Fibroblast of skin of right biceps (primary cell): ENCODE data around the gene SLC25A22.
A peak's percentile ranks its signal among the peaks of the same experiment; 100 is the strongest.

Experiments used
- DNase-seq: peaks from one replicate; pipeline ENCODE4 v3.0.0-alpha.2; 2013

The SLC25A22 gene

GRCh38 chr11:802693-803466 is 4.8 kb upstream of the SLC25A22 start:
- no peak for DNase-seq

GRCh38 chr11:802018-802617 is 4.0 kb upstream of the SLC25A22 start:
- no peak for DNase-seq

GRCh38 chr11:801097-801780 is 3.2 kb upstream of the SLC25A22 start:
- no peak for DNase-seq

GRCh38 chr11:800473-800872 is 2.4 kb upstream of the SLC25A22 start:
- no peak for DNase-seq

- DNase-seq, result no peak
Observed at GRCh38 chr11:799641-800316, 1.7 kb upstream of the SLC25A22 start.

- peak; percentile 85 for DNase-seq
Observed at GRCh38 chr11:797296-798092, 587 bp downstream of the SLC25A22 start.

- DNase-seq, result no peak
Observed at GRCh38 chr11:796565-797295, 1.4 kb downstream of the SLC25A22 start.

- DNase-seq, result peak; percentile 88
Observed at GRCh38 chr11:795634-796564, 2.2 kb downstream of the SLC25A22 start.

- no peak for DNase-seq
Observed at GRCh38 chr11:794766-795633, 3.1 kb downstream of the SLC25A22 start.

GRCh38 chr11:794013-794765 is 3.9 kb downstream of the SLC25A22 start:
- DNase-seq, result no peak

- DNase-seq, result no peak
Observed at GRCh38 chr11:793556-793955, 4.5 kb downstream of the SLC25A22 start.

- DNase-seq, result no peak
Observed at GRCh38 chr11:792873-793272, 5.2 kb downstream of the SLC25A22 start.

GRCh38 chr11:792535-792821 is 5.6 kb downstream of the SLC25A22 start:
- DNase-seq, result no peak

- no peak for DNase-seq
Observed at GRCh38 chr11:791658-792534, 6.2 kb downstream of the SLC25A22 start.

- no peak for DNase-seq
Observed at GRCh38 chr11:790721-791564, 7.1 kb downstream of the SLC25A22 start.

- DNase-seq, result peak; percentile 48
Observed at GRCh38 chr11:789943-790342, 8.1 kb downstream of the SLC25A22 start, which contains the start of gene CEND1. Gene CEND1, minus strand, starts transcription at chr11:790090. Its CDS starts 1,514 bp downstream, at chr11:788576.
